ENCODE results near the gene COL13A1.

DNA sequence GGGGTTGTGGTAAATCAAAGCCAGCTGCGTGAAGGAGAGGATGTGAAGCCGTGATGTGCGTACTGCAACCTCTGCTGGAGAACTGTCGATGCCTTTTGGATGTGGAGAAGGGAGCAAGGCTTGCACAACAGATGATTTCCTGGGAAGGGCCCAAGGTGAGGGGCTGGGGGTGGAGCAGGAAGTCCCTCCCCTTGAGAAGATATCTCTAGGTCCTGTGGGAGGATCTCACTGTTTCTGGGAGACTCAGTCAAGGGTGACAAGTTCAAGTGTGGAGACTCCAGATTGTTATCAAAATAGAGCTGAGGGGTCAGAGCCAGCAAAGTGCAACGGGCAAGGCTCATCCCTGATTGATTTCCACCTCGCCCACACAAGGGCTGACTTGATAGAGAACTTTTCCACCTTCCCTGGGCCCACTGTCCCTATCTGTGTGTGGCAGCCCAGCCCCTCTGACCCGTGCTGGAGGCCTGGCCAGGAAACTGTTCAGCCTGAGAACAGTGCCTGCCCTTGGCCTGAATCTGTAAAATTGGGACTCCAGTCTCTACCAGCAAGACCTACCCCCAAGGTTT is 55.0 kb downstream of the COL13A1 start:
- TF ChIP-seq POLR2A (IDR thresholded peaks at IDR 0.05) = no peak
- TF ChIP-seq, protein P1, sequence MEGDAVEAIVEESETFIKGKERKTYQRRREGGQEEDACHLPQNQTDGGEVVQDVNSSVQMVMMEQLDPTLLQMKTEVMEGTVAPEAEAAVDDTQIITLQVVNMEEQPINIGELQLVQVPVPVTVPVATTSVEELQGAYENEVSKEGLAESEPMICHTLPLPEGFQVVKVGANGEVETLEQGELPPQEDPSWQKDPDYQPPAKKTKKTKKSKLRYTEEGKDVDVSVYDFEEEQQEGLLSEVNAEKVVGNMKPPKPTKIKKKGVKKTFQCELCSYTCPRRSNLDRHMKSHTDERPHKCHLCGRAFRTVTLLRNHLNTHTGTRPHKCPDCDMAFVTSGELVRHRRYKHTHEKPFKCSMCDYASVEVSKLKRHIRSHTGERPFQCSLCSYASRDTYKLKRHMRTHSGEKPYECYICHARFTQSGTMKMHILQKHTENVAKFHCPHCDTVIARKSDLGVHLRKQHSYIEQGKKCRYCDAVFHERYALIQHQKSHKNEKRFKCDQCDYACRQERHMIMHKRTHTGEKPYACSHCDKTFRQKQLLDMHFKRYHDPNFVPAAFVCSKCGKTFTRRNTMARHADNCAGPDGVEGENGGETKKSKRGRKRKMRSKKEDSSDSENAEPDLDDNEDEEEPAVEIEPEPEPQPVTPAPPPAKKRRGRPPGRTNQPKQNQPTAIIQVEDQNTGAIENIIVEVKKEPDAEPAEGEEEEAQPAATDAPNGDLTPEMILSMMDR (IDR thresholded peaks at IDR 0.05 in 4 of 5, conservative IDR thresholded peaks at IDR 0.05 in 1 of 5) = no peak
